DMS 273 (cell line): Measurements from ENCODE around the gene SLC35D1.

Experiments
- DNase-seq: peaks from one replicate; lab custom pipeline; 2025; ENCODE audit not compliant: unreplicated experiment; lab: John Stamatoyannopoulos, UW

SLC35D1 gene

DNA sequence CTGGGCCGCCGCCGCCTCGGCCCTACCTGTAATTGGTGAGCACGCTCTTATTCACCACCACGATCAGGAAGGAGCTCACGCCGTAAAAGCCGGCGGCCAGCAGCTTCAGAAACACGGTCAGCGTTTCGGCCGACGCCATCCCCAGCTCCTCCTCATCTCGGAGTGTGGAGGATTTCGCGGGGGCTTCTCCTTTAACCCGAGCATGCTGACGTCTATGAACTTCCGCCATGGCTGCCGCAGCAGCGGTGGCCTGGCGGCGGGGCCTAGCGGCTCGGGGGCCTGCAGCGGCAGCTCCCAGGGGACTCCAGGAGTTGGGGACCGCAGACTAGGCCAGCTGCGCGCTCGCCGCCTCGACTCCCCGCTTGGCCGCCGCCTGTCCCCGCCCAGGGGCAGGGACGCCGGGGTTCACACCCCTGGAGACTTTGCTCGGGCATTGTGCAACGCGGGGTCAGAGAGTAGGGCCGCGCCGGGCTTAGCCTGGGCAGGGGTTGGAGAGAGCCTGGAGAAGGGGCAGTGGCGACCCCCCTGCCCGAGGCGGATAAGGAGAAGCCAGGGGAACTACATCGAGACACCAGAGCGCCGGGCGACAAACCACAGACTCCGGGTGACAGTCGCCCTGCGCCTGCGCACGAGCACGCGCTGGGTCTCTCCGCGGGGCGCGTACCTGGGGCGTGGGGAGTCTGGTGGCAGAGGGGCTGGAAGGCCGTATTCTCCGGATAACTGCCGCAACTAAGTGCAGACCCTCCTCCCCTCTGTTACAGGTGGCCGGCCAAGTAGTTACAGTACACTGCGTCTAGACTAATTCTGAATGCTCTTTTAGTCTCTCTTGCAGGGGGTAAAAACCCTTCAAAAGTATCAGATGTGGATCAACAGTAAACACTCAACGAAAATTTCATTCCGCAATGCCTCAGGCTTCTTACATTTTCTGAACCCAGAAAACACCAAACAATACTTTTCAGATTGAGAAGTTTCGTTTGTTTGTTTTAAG, at the start of gene SLC35D1:
SLC35D1 (minus strand) TSS at position 364 of the 988 bp plus-strand sequence; CDS start at position 229, 135 bp downstream.
- DNase-seq: peak; percentile 80

DNA sequence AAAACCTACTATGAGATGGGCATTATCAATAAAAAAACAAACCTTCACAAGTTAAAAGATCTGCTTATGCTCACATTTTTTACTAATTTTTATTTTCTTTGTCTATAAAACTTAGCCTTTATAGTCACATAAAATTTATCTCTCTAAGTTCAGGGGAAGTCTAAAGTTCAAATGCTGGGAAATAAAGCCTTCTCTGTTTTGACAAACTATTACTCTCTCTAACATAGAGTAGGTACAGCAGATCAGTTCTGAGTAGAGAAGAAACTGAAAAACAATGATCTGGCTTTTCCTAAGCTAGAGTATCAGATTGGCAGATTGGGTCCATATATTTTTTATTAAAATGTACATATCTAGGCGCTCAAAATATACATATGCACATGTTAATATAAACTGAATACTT, 49.6 kb upstream of the SLC35D1 start:
- DNase-seq: no peak

DNA sequence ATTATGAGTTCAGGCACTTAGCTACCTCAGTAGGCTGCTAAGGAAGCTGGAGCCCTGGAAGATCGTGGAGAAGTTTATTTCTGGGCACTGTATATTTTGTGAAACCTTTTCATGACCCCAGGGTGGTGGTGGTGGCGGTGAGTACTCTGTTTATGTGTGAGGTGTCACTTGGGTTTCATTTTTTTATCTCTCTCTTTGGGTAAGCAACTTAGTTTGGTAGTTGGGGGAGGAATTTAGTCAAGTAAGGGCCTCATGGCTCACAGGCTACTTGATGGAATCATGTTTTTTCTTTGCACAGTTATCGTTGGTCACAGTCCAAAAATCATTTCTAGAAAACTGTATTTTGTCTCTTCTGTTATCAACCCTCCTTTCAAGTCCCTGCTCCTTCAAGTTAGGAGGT, 46.9 kb upstream of the SLC35D1 start:
- no peak for DNase-seq

DNA sequence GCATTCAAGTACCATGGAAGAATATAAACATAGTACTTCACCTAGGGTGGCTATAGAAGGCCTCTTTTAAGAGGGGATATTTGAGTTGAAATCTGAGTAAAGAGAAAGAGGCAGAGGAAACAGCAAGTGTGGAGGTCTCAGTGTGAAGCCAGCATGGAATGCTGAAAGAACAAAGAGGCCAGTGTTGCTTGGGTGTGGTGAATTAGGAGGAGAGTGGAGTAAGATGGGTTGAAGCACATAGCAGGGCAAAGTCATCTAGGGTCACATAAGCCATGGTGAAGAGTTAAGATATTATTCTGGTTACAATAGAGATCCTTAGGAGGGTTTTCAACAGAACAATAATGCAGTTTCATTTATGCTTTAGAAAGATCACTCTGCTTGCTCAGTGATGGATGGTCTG, 43.4 kb upstream of the SLC35D1 start:
- no peak for DNase-seq

DNA sequence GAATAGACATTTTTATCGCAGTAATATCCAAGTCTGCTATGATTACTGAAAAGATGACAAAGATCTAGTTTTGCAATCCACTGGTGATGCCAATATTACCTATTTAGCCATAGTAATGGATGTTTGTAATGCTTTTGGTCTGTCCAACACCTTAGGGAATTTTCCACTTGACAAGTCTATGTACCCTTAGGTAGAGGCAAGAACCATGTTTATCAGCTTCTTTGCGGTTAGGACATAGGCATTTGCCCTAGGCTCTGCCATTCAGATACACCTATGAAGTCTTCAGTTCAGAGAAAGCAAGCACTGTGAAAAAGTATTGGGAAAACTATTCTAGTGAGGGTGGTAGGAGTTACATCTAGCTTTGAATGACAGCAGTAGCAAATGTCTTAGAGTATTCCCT, 40.2 kb upstream of the SLC35D1 start:
- DNase-seq: no peak

DNA sequence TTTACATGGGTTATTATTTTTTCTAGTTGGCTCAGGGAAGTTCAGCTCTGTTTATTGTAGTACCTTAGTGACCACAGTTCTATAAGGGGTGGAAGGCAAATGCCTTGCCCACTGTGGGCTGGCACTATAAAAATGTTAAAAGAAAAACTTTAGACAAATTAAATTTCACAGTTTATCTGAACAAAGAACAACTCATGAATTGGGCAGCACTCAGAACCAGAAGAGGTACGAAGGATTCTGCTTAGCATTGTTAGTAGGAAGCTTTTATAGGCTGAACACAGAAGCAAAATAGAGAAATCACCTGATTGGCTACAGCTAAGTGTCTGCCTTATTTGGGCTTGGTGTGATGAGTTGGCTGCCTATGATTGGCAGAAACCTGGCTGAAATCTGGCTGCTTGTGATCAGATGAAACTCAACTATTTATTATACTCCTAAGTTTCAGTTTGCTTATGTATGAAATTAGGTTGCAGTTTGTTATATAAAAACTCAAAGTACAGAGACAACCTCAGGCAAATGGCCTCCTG, 35.8 kb upstream of the SLC35D1 start:
- DNase-seq: no peak

DNA sequence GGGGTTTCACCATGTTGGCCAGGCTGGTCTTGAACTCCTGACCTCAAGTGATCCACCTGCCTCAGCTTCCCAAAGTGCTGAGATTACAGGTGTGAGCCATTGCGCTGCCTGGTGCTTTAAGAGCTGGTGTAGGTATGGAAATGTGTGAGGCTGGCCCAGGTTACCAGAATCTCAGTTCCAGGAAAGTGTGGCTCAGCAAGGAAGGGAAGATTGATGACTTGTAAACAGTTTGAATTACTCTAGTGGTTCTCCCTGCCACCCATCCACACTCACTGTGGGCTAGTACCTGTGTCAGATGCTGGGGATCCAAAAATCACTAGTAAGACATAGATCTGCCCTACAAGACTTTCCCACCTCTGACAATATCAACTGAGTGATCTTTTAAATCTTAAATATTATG, 34.5 kb upstream of the SLC35D1 start:
- DNase-seq: no peak

DNA sequence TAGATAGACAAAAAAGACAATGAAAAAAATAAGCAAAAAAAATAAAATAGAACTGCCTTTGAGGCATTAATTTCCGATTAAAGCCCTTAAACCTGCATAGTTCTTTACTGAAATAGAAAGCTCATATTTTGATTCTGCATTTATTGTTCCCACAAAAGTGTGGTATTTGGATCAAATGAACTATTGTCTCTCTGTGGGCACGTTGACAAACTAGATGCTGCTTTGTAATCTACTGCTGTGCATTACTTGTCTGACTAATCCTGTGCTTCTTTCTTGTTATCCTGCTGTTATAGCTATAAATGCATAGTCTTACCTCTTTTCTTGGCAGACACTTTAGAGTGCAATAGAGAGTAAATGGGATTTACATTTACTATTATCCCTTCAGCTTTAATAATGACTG, 31.4 kb upstream of the SLC35D1 start:
- DNase-seq: no peak

DNA sequence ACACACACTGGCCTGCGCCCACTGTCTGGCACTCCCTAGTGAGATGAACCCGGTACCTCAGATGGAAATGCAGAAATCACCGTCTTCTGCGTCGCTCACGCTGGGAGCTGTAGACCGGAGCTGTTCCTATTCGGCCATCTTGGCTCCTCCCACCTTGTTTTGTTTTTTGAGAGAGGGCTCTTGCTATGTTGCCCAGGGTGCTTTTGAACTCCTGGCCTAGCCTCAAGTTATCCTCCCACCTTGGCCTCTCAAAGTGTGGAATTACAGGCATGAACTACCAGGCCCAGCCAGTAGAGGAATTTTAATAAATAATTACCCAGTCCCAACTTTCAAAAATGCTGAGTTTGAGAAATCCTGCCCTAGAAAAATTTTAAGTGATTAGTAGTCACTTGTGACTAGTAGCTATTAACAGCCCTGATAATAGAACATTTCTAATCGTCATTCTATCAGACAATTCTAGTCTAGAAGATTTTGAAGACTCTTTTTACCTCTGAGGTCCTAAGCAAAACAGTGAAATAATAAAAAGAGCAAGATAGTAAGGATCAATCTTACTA, 30.9 kb upstream of the SLC35D1 start:
- DNase-seq: no peak

DNA sequence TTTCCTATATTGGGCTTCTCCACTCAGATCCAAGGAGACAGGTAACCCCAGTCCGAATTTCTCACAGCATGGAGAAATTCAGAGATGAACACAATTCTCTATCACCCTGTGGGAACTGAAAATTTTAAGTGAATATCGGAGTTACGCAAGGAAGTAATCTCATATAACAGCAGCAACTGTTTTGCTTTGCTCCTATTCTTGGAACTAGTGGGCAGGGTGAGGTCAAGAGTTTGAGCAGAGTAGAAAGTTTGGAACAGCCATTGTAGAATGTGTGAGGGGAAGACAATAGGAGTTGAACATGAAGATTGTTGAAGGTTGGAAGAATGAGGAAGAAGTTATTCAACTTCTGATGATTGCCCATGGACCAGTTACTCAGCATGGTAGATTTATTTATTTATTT, 24.3 kb upstream of the SLC35D1 start:
- no peak for DNase-seq

GRCh38 chr1:67077593-67077992, 23.6 kb upstream of the SLC35D1 start:
- no peak for DNase-seq

GRCh38 chr1:67072749-67073148, 18.8 kb upstream of the SLC35D1 start:
- DNase-seq: no peak

GRCh38 chr1:67067655-67068054, 13.7 kb upstream of the SLC35D1 start:
- peak; percentile 12 for DNase-seq

DNA sequence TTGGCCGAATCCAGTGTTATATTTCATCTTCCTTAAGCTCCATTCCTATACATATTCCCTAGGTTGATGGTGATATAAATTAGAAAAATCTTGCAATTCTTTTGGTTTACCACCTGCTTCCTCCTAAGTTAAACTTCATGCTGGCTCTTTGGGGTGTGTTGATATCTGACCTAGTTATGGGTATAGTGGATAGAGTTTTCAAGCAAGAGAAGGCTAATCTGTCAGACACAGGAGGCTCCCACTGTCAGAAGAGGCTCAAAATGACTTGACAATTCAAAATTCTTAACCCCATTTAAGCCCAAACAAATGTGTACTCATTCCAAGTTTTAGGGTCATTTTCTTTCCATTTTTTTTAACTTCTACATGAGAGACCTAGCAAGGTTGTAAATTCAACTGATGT, 8.5 kb upstream of the SLC35D1 start:
- no peak for DNase-seq

- no peak for DNase-seq
Observed at GRCh38 chr1:67061266-67061665, 7.3 kb upstream of the SLC35D1 start.

- DNase-seq: peak; percentile 7
Observed at GRCh38 chr1:67060811-67061218, 6.9 kb upstream of the SLC35D1 start.

DNA sequence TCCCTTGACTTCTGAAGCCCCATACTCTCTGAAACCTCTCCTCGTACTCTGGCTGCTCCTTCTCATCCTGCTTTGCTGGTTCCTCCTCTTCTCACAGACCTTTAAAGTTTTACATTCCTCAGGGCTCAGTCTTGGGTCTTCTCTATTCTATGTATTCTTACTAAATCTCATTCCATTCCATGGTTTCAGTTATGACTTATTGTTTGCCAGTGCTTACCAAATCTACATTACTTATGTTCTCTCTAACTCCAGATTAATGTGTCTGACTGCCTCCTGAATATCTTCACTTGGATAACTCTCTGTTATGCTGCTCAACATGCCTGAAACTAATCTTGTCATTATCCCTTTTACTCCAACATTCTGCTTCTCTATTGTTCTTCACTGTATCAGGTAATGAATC, 5.4 kb upstream of the SLC35D1 start:
- no peak for DNase-seq

GRCh38 chr1:67058761-67059160, 4.8 kb upstream of the SLC35D1 start:
- no peak for DNase-seq

GRCh38 chr1:67058242-67058641, 4.3 kb upstream of the SLC35D1 start:
- DNase-seq: no peak

DNA sequence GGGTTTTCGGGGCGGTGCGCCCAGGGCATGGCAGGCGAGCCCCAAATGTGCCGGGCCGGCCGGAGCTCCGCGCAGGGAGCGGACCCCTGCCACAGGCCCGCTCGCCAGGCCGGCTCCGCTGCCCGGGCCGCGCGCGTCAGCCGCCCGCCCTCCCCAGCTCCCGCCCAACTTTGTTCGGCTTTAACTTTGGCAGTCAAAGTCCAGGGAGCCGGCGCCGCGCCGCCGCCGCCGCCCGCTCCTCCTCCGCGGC, 488 bp downstream of the SLC35D1 start:
- DNase-seq: peak; percentile 80

- peak; percentile 46 for DNase-seq
Observed at GRCh38 chr1:67052741-67053534, 1.0 kb downstream of the SLC35D1 start.

DNA sequence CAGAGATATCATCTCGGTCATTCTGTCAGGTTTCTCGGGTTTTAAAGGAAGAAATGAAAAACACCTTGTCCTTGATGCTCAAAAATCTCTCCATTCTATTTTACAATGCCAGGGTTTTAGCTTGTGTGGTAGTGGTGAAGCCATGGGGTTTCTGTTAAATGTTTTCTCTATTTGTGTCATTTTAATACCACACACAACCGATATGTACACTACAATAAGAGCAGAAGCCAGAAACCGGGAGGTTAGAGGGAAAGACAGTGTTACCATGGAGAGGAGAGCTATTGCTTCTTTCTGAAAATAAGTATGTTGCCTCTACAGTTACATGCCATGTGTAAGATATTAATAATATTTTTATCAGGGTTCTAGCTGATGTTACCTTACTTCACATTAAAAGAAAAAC, 2.8 kb downstream of the SLC35D1 start:
- DNase-seq: no peak
